K562 (cell line): ENCODE results near the gene LYSMD4. TPM values are rescaled to one million over a fixed set of nuclear protein-coding genes. Genes with fewer than 3 reads are reported as not detected.

ENCODE experiments used
- ASH1L ChIP-seq: fragments of 450-650 bp; IDR thresholded peaks from 2 replicates; pipeline ENCODE4 v1.6.1; 2018; ENCODE audit warnings: borderline replicate concordance, mild to moderate bottlenecking, low read depth; ENCODE audit not compliant: partially characterized antibody
- CAMTA2 ChIP-seq: fragments of 250-450 bp; sonication (Bioruptor Pico); conservative IDR thresholded peaks from 2 replicates; pipeline ENCODE4 v1.5.1; 2022
- CHD1 ChIP-seq: fragments of 200-600 bp; sonication (generic); IDR thresholded peaks from one replicate; pipeline ENCODE4 v1.6.1; 2012; ENCODE audit warnings: mild to moderate bottlenecking, moderate library complexity, low read length, inconsistent platforms
- ESRRA ChIP-seq: fragments of 450-650 bp; IDR thresholded peaks from 2 replicates; pipeline ENCODE4 v1.6.1; 2014; ENCODE audit warnings: low read depth, mild to moderate bottlenecking, moderate library complexity, borderline replicate concordance
- ETV6 ChIP-seq, 3 experiments: fragments of 150-350 bp in 1 of 3; sonication (generic) in 1 of 3; formaldehyde crosslinking in 1 of 3; IDR thresholded peaks; 2 replicates each; pipeline versions ENCODE4 v1.6.1 to v1.8.0; 2014 to 2022; ENCODE audit warnings: borderline replicate concordance in 2 of 3, low read depth in 2 of 3, antibody characterized with exemption in 1 of 3, low read length in 1 of 3, mild to moderate bottlenecking in 1 of 3, missing genetic modification reagents in 1 of 3
- FOXK1 ChIP-seq: sonication (generic); formaldehyde crosslinking; IDR thresholded peaks from 2 replicates; pipeline ENCODE4 v1.8.0; 2022; ENCODE audit warnings: missing genetic modification reagents, mild to moderate bottlenecking, borderline replicate concordance
- MAFK ChIP-seq: IDR thresholded peaks from 2 replicates; pipeline ENCODE4 v1.6.1; 2011; ENCODE audit warnings: low read length, improper control_type of control experiment
- MED1 ChIP-seq: sonication (generic); formaldehyde crosslinking; IDR thresholded peaks from 2 replicates; pipeline ENCODE4 v1.8.1; 2023; ENCODE audit warnings: missing genetic modification reagents, borderline replicate concordance
- NONO ChIP-seq, 2 experiments: fragments of 200-400 bp in 1 of 2; fragments of 450-650 bp in 1 of 2; formaldehyde crosslinking in 1 of 2; IDR thresholded peaks; 2 replicates each; pipeline ENCODE4 v1.6.1; 2017; ENCODE audit warnings: low read depth in 2 of 2, mild to moderate bottlenecking in 2 of 2, moderate library complexity in 2 of 2, low read length in 1 of 2
- PHF20 ChIP-seq: fragments of 450-650 bp; IDR thresholded peaks from 2 replicates; pipeline ENCODE4 v1.6.1; 2018; ENCODE audit not compliant: partially characterized antibody
- PHF21A ChIP-seq: fragments of 450-650 bp; IDR thresholded peaks from 2 replicates; pipeline ENCODE4 v1.6.1; 2017; ENCODE audit warnings: low read depth, borderline replicate concordance
- ZBTB8A ChIP-seq: fragments of 450-650 bp; IDR thresholded peaks from 2 replicates; pipeline ENCODE4 v1.6.1; 2018; ENCODE audit warnings: mild to moderate bottlenecking, moderate library complexity; ENCODE audit not compliant: partially characterized antibody
- ZNF232 ChIP-seq: sonication (generic); formaldehyde crosslinking; IDR thresholded peaks from 2 replicates; pipeline ENCODE4 v1.8.0; 2022; ENCODE audit warnings: mild to moderate bottlenecking, missing genetic modification reagents
- ZNF79 ChIP-seq: fragments of 250-450 bp; sonication (Bioruptor Pico); IDR thresholded peaks from 2 replicates; pipeline ENCODE4 v1.4.0; 2020; ENCODE audit warnings: low read depth, mild to moderate bottlenecking, moderate library complexity
- polyA plus RNA-seq, 8 experiments: library from polyadenylated mRNA; depleted of rRNA in 4 of 8; stranded (reverse) in 5 of 8; unstranded in 3 of 8; fragments of >200 nt; fragmentation: Nextera tagmentation in 2 of 8; fragmentation: Illumina TruSeq in 1 of 8; extraction: Ambion mirVana in 2 of 8; extraction: Trizol in 1 of 8; gene quantifications; 2 replicates each; pipeline versions ENCODE4 v1.2.1 to v1.2.3, GENCODE V29; 2011 to 2014; ENCODE audit warnings: inconsistent platforms in 1 of 8, missing spikeins in 1 of 8
- total RNA-seq, 7 experiments: library from RNA; depleted of rRNA in 6 of 7; stranded (reverse); fragments of >200 nt in 6 of 7; fragmentation: Illumina TruSeq in 2 of 7; extraction: Trizol in 2 of 7; gene quantifications; 2 replicates each; pipeline versions ENCODE4 v1.2.1 to v1.2.3, GENCODE V29; 2011 to 2021; ENCODE audit warnings: low replicate concordance in 1 of 7
- TF ChIP-seq, protein P1 (sequence below): sonication (generic); formaldehyde crosslinking; IDR thresholded peaks from 2 replicates; pipeline ENCODE4 v1.8.0; 2023; ENCODE audit warnings: missing genetic modification reagents, mild to moderate bottlenecking, borderline replicate concordance
- TF ChIP-seq, protein P2 (sequence below), 2 experiments: fragments of 450-650 bp in 1 of 2; IDR thresholded peaks; 2 replicates each; pipeline ENCODE4 v1.6.1; 2011 to 2017; ENCODE audit warnings: low read depth in 2 of 2, antibody characterized with exemption in 1 of 2, borderline replicate concordance in 1 of 2, low read length in 1 of 2, mild to moderate bottlenecking in 1 of 2, mixed read lengths in 1 of 2; ENCODE audit not compliant: control insufficient read depth in 1 of 2
- TF ChIP-seq, protein P3 (sequence below): sonication (generic); formaldehyde crosslinking; IDR thresholded peaks from 2 replicates; pipeline ENCODE4 v1.5.0; 2020; ENCODE audit warnings: missing genetic modification reagents

The LYSMD4 gene
- total and polyA plus RNA-seq, 9 of the 15 experiments (the other 6 are each of a cell fraction or from before 2014, with no cell fraction given), result 0.46 to 3.1 (median 2.0) TPM

DNA sequence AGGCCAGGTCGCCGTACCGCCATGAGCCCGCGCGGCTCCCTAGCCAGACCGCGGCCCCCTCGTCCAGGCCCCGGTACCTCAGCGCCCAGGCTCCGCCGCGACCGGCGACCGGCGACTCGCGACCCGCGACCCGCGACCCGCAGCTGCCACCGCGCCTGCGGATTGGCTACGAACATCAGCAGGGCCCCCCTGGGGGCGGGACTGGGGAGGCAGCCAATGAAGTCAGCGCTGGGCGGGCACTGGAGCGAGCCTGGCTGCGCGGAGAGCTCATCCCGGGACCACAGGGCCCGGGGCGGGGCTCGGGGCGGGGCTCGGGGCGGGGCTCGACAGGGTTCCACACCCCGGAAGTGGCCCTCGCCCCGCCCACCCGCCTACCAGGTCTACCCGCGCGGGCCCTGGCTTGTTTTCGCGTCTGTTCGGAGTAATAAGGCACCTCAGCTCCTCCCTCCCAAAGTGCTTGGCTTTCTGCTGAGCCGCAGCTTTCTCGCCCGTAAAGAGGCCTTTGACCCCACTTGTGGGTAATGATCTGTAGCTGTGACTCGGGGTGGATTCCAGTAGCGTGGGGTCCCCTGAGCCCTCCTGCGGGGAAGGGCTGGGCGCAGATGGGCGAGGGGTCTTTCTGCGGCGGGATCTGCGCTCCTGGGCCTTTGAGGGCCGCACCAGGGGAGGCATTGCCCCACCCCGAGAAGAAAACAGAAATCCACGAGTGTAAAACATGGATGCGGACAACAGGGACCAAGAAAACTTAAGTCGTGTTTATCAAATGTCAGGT is at the start of gene LYSMD4 (continued):
- TF ChIP-seq, protein P1, sequence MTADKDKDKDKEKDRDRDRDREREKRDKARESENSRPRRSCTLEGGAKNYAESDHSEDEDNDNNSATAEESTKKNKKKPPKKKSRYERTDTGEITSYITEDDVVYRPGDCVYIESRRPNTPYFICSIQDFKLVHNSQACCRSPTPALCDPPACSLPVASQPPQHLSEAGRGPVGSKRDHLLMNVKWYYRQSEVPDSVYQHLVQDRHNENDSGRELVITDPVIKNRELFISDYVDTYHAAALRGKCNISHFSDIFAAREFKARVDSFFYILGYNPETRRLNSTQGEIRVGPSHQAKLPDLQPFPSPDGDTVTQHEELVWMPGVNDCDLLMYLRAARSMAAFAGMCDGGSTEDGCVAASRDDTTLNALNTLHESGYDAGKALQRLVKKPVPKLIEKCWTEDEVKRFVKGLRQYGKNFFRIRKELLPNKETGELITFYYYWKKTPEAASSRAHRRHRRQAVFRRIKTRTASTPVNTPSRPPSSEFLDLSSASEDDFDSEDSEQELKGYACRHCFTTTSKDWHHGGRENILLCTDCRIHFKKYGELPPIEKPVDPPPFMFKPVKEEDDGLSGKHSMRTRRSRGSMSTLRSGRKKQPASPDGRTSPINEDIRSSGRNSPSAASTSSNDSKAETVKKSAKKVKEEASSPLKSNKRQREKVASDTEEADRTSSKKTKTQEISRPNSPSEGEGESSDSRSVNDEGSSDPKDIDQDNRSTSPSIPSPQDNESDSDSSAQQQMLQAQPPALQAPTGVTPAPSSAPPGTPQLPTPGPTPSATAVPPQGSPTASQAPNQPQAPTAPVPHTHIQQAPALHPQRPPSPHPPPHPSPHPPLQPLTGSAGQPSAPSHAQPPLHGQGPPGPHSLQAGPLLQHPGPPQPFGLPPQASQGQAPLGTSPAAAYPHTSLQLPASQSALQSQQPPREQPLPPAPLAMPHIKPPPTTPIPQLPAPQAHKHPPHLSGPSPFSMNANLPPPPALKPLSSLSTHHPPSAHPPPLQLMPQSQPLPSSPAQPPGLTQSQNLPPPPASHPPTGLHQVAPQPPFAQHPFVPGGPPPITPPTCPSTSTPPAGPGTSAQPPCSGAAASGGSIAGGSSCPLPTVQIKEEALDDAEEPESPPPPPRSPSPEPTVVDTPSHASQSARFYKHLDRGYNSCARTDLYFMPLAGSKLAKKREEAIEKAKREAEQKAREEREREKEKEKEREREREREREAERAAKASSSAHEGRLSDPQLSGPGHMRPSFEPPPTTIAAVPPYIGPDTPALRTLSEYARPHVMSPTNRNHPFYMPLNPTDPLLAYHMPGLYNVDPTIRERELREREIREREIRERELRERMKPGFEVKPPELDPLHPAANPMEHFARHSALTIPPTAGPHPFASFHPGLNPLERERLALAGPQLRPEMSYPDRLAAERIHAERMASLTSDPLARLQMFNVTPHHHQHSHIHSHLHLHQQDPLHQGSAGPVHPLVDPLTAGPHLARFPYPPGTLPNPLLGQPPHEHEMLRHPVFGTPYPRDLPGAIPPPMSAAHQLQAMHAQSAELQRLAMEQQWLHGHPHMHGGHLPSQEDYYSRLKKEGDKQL (CRISPR knock-in tag), result no peak
- TF ChIP-seq FOXK1 (CRISPR knock-in tag) (no peak), MAFK (no peak), ZNF79 (CRISPR knock-in tag) (no peak), NONO (IDR thresholded peaks at IDR 0.05; ENCODE audit: low read depth in 2 of 2, low read length in 1 of 2) (no peak), CHD1 (no peak), ASH1L (no peak), MED1 (no peak), ZNF232 (CRISPR knock-in tag) (no peak), ZBTB8A (no peak), ESRRA (no peak), ETV6 (IDR thresholded peaks at IDR 0.05; ENCODE audit: borderline replicate concordance in 1 of 2, low read depth in 2 of 2, low read length in 1 of 2) (no peak), ETV6 (CRISPR knock-in tag; IDR thresholded peaks at IDR 0.05; ENCODE audit: borderline replicate concordance) (no peak), CAMTA2 (CRISPR knock-in tag) (no peak), PHF20 (peak; percentile 29), PHF21A (no peak)
- TF ChIP-seq, protein P2, sequence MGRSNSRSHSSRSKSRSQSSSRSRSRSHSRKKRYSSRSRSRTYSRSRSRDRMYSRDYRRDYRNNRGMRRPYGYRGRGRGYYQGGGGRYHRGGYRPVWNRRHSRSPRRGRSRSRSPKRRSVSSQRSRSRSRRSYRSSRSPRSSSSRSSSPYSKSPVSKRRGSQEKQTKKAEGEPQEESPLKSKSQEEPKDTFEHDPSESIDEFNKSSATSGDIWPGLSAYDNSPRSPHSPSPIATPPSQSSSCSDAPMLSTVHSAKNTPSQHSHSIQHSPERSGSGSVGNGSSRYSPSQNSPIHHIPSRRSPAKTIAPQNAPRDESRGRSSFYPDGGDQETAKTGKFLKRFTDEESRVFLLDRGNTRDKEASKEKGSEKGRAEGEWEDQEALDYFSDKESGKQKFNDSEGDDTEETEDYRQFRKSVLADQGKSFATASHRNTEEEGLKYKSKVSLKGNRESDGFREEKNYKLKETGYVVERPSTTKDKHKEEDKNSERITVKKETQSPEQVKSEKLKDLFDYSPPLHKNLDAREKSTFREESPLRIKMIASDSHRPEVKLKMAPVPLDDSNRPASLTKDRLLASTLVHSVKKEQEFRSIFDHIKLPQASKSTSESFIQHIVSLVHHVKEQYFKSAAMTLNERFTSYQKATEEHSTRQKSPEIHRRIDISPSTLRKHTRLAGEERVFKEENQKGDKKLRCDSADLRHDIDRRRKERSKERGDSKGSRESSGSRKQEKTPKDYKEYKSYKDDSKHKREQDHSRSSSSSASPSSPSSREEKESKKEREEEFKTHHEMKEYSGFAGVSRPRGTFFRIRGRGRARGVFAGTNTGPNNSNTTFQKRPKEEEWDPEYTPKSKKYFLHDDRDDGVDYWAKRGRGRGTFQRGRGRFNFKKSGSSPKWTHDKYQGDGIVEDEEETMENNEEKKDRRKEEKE (IDR thresholded peaks at IDR 0.05; ENCODE audit: borderline replicate concordance in 1 of 2, control insufficient read depth in 1 of 2, low read depth in 2 of 2, low read length in 1 of 2), result no peak
- TF ChIP-seq, protein P3, sequence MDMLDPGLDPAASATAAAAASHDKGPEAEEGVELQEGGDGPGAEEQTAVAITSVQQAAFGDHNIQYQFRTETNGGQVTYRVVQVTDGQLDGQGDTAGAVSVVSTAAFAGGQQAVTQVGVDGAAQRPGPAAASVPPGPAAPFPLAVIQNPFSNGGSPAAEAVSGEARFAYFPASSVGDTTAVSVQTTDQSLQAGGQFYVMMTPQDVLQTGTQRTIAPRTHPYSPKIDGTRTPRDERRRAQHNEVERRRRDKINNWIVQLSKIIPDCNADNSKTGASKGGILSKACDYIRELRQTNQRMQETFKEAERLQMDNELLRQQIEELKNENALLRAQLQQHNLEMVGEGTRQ, result no peak
